ENCODE measurements around the gene TLE7. TPM values are rescaled to one million over a fixed set of nuclear protein-coding genes. Genes with fewer than 3 reads are reported as not detected.

Gene TLE7
- total and polyA plus RNA-seq, 11 donors: not detected

GRCh38 chr16:71484006-71484893 lies 42.4 kb upstream of the TLE7 start:
- Histone ChIP-seq H3K4me1 (peaks cover 0 to 13% (median 6%) of the 10 kb centered on the region in 12 donors), H3K27ac (peak overlapping the region; percentile 84 to 99 (median 95)), H3K36me3 (peaks cover 0 to 4% (median 0%) of the 10 kb centered on the region in 9 donors), H3K9me3 (no peaks in the 10 kb centered on the region), H3K27me3 (no peaks in the 10 kb centered on the region), H3K4me3 (peak overlapping the region; percentile 53 to 99 (median 86))
- peak; percentile 85 to 93 (median 88) for DNase-seq
- WGBS, 4 donors: 0 to 1% (median 1%) methylated on average over 31 to 44 of the region's 44 CpGs
- peak; percentile 91 to 99 (median 98) for ATAC-seq
- TF ChIP-seq CTCF (IDR thresholded peaks at IDR 0.05): no peak
- TF ChIP-seq POLR2A (IDR thresholded peaks at IDR 0.05): peak in 1 of 2 donors; percentile 59
- intact Hi-C loops (cut with DNase I): loop anchor here in 9 of 10 donors (1.0 to 10.0 kb wide), 5 partner anchors 21 to 261 kb away; partner anchors contain the start of gene ZNF23 (in 7 of the 9)

- ATAC-seq (no peak), DNase-seq (no peak)
- H3K4me3 ChIP-seq: no peak overlapping the region
- no peaks in the 10 kb centered on the region for H3K27me3 ChIP-seq
- 86 to 91% (median 91%) methylated on average over 5 of the region's 5 CpGs for WGBS, 4 donors
- no peaks in the 10 kb centered on the region for H3K9me3 ChIP-seq
- H3K36me3 ChIP-seq: peaks cover 0 to 18% (median 12%) of the 10 kb centered on the region in 9 donors
- TF ChIP-seq POLR2A (IDR thresholded peaks at IDR 0.05) (no peak), CTCF (IDR thresholded peaks at IDR 0.05) (no peak)
- intact Hi-C loops (cut with DNase I): loop anchor here in 3 of 10 donors (2.0 to 10.0 kb wide), 3 partner anchors 20 to 262 kb away; partner anchors contain the start of gene ZNF23 (in 2 of the 3)
- no peak overlapping the region for H3K27ac ChIP-seq
- H3K4me1 ChIP-seq: peaks cover 0 to 13% (median 6%) of the 10 kb centered on the region in 12 donors
Measured at GRCh38 chr16:71482569-71482968, 40.7 kb upstream of the TLE7 start.

GRCh38 chr16:71480956-71481355 lies 39.1 kb upstream of the TLE7 start:
- DNase-seq: no peak
- Histone ChIP-seq H3K9me3 (no peaks in the 10 kb centered on the region), H3K27ac (no peak overlapping the region), H3K27me3 (no peaks in the 10 kb centered on the region), H3K4me3 (no peak overlapping the region), H3K36me3 (peaks cover 0 to 34% (median 26%) of the 10 kb centered on the region in 9 donors), H3K4me1 (peaks cover 0 to 13% (median 6%) of the 10 kb centered on the region in 12 donors)
- 95 to 98% (median 97%) methylated on average over 2 of the region's 2 CpGs for WGBS, 4 donors
- ATAC-seq: no peak
- TF ChIP-seq CTCF (IDR thresholded peaks at IDR 0.05) (no peak), POLR2A (IDR thresholded peaks at IDR 0.05) (no peak)
- intact Hi-C loops (cut with DNase I): loop anchor here in 2 of 10 donors (5.0 to 10.0 kb wide), 2 partner anchors 34 to 264 kb away; no protein-coding TSS in a partner anchor

- Histone ChIP-seq H3K27me3 (no peaks in the 10 kb centered on the region), H3K27ac (no peak overlapping the region), H3K4me3 (no peak overlapping the region), H3K9me3 (no peaks in the 10 kb centered on the region), H3K4me1 (peaks cover 0 to 9% (median 5%) of the 10 kb centered on the region in 12 donors), H3K36me3 (peaks cover 0 to 49% (median 41%) of the 10 kb centered on the region in 9 donors)
- DNase-seq (no peak), ATAC-seq (no peak)
- TF ChIP-seq CTCF (IDR thresholded peaks at IDR 0.05): peak in 4 of 12 donors; percentile 6 to 35 (median 24)
- TF ChIP-seq POLR2A (IDR thresholded peaks at IDR 0.05): no peak
- intact Hi-C loops (cut with DNase I): no loop called here
- 42 to 52% (median 47%) methylated on average over 3 of the region's 3 CpGs for WGBS, 4 donors
Measured at GRCh38 chr16:71479420-71479819, 37.6 kb upstream of the TLE7 start.

Data from heart left ventricle (tissue), 16 donors.